K562 (cell line): ENCODE results near the gene TBC1D12. TPM values are rescaled to one million over a fixed set of nuclear protein-coding genes. Genes with fewer than 3 reads are reported as not detected.
A peak's percentile ranks its signal among the peaks of the same experiment; 100 is the strongest.

Source experiments
- ATAC-seq: fragments of 200-7000 bp; cut with Tn5 transposase; 3 replicates; pipeline ENCODE4 v1.9.1; 2020; ENCODE audit warnings: moderate library complexity
- BruUV-seq: library from RNA; stranded (reverse); fragments of 400-500 nt; replicated peaks from 2 replicates; lab custom pipeline; 2021; lab: Mats Ljungman, UMichigan
- CTCF ChIA-PET: fragments of 300-600 bp; formaldehyde crosslinking; extraction: SDS; loops from one replicate; lab custom pipeline; 2021; ENCODE audit warnings: low intra/inter-chr PET ratio; lab: Yijun Ruan, JAX
- POLR2A ChIA-PET: fragments of 300-600, 350-650 bp; sonication (Branson Sonifier 250); formaldehyde crosslinking; extraction: SDS; loops from one replicate; lab custom pipeline; 2021; ENCODE audit warnings: antibody characterized with exemption, inconsistent platforms; lab: Yijun Ruan, JAX
- DNase-seq, 4 experiments: peaks; one replicate each; pipeline versions ENCODE4 v3.0.0 to v3.0.0-alpha.2; 2011 to 2018; ENCODE audit warnings: low spot score in 3 of 4, mixed read lengths in 3 of 4; ENCODE audit errors: extremely low read depth in 1 of 4
- FAIRE-seq: peaks from 2 replicates; lab custom pipeline; 2011; peaks lifted over from hg19 to GRCh38; lab: Jason Lieb, UNC
- H2AFZ ChIP-seq: 2 replicates; pipeline ENCODE4 v1.6.0; 2011; ENCODE audit warnings: low read depth, low read length, control low read depth, inconsistent platforms
- H3K27ac ChIP-seq: fragments of 200-600 bp; 3 replicates; pipeline ENCODE4 v1.8.0; 2011; ENCODE audit warnings: low read depth, mild to moderate bottlenecking, control low read depth, inconsistent platforms, low read length, moderate library complexity, mixed read lengths; ENCODE audit errors: extremely low read depth
- H3K27me3 ChIP-seq, 2 experiments: fragments of 300-600 bp in 1 of 2; 2 replicates in 1 of 2; 3 replicates in 1 of 2; pipeline versions ENCODE4 v1.6.0 to v1.8.0; 2011; ENCODE audit warnings: inconsistent platforms in 2 of 2, low read length in 2 of 2, mild to moderate bottlenecking in 1 of 2, mixed read lengths in 1 of 2, moderate library complexity in 1 of 2; ENCODE audit not compliant: control insufficient read depth in 2 of 2, insufficient read depth in 2 of 2
- H3K36me3 ChIP-seq: fragments of 300-600 bp; 3 replicates; pipeline ENCODE4 v1.8.0; 2011; ENCODE audit warnings: mild to moderate bottlenecking, low read length, inconsistent platforms; ENCODE audit not compliant: control insufficient read depth, insufficient read depth
- H3K4me1 ChIP-seq, 2 experiments: fragments of 200-600 bp in 1 of 2; replicated peaks in 1 of 2; 2 replicates in 1 of 2; 3 replicates in 1 of 2; pipeline versions ENCODE4 v1.5.1 to v1.8.0; 2011; ENCODE audit warnings: inconsistent platforms in 2 of 2, low read length in 2 of 2, mild to moderate bottlenecking in 1 of 2, mixed read lengths in 1 of 2, moderate library complexity in 1 of 2; ENCODE audit not compliant: control insufficient read depth in 2 of 2, insufficient read depth in 2 of 2
- H3K4me2 ChIP-seq: 2 replicates; pipeline ENCODE4 v1.6.1; 2011; ENCODE audit warnings: low read length, control low read depth, inconsistent platforms, mixed read lengths; ENCODE audit not compliant: insufficient read depth
- H3K4me3 ChIP-seq: fragments of 200-600 bp; sonication (generic), shearing (Covaris generic); 2 replicates; pipeline ENCODE4 v1.5.1; 2016; ENCODE audit warnings: control low read depth, inconsistent platforms
- H3K79me2 ChIP-seq: fragments of 200-600 bp; 3 replicates; pipeline ENCODE4 v1.8.0; 2011; ENCODE audit warnings: low read length, inconsistent platforms; ENCODE audit not compliant: control insufficient read depth, insufficient read depth
- H3K9ac ChIP-seq, 2 experiments: 2 replicates each; pipeline versions ENCODE4 v1.6.0 to v1.6.1; 2011; ENCODE audit warnings: low read depth in 2 of 2, low read length in 2 of 2, control low read depth in 1 of 2, inconsistent platforms in 1 of 2, mild to moderate bottlenecking in 1 of 2, mixed read lengths in 1 of 2; ENCODE audit not compliant: insufficient read depth in 1 of 2
- H3K9me1 ChIP-seq: one replicate; pipeline ENCODE4 v1.6.0; 2011; ENCODE audit warnings: inconsistent platforms, mild to moderate bottlenecking, low read length, moderate library complexity; ENCODE audit not compliant: control insufficient read depth, insufficient read depth
- H3K9me3 ChIP-seq: replicated peaks from 2 replicates; pipeline ENCODE4 v1.5.1; 2011; ENCODE audit warnings: low read depth, low read length, inconsistent platforms; ENCODE audit not compliant: control insufficient read depth, insufficient read depth
- H4K20me1 ChIP-seq: replicated peaks from 2 replicates; pipeline ENCODE4 v1.6.1; 2011; ENCODE audit warnings: low read length, inconsistent platforms, mixed read lengths; ENCODE audit not compliant: control insufficient read depth, insufficient read depth
- GABPB1 ChIP-seq: sonication (generic); formaldehyde crosslinking; IDR thresholded peaks from 2 replicates; pipeline ENCODE4 v1.8.0; 2022; ENCODE audit warnings: mild to moderate bottlenecking, missing genetic modification reagents
- MBD2 ChIP-seq: sonication (generic); IDR thresholded peaks from 2 replicates; pipeline ENCODE4 v1.6.1; 2016; ENCODE audit warnings: low read depth, borderline replicate concordance
- MCM2 ChIP-seq: fragments of 450-650 bp; IDR thresholded peaks from 2 replicates; pipeline ENCODE4 v1.6.1; 2017; ENCODE audit warnings: low read depth, mild to moderate bottlenecking
- MCM5 ChIP-seq: fragments of 450-650 bp; IDR thresholded peaks from 2 replicates; pipeline ENCODE4 v1.6.1; 2016; ENCODE audit warnings: low read depth
- NCOA2 ChIP-seq, 2 experiments: fragments of 450-650 bp; IDR thresholded peaks; 2 replicates each; pipeline ENCODE4 v1.6.1; 2018; ENCODE audit warnings: mild to moderate bottlenecking in 2 of 2, moderate library complexity in 1 of 2; ENCODE audit not compliant: partially characterized antibody in 2 of 2
- PCBP2 ChIP-seq: fragments of 200-400 bp; formaldehyde crosslinking; IDR thresholded peaks from 2 replicates; pipeline ENCODE4 v1.6.1; 2018; ENCODE audit warnings: low read length, low read depth, mild to moderate bottlenecking, moderate library complexity; ENCODE audit not compliant: poor library complexity, severe bottlenecking
- RAD21 ChIP-seq, 2 experiments: fragments of 250-450 bp in 1 of 2; fragments of 450-650 bp in 1 of 2; sonication (Bioruptor Pico) in 1 of 2; formaldehyde crosslinking in 1 of 2; IDR thresholded peaks in 1 of 2; conservative IDR thresholded peaks in 1 of 2; 2 replicates each; pipeline versions ENCODE4 v1.4.0 to v1.8.0; 2020 to 2022; ENCODE audit warnings: mild to moderate bottlenecking in 2 of 2, moderate library complexity in 1 of 2
- ZC3H11A ChIP-seq: IDR thresholded peaks from 2 replicates; pipeline ENCODE4 v1.6.1; 2012; ENCODE audit warnings: low read depth, low read length, improper control_type of control experiment
- ZKSCAN8 ChIP-seq: fragments of 200-800 bp; sonication (Bioruptor generic); IDR thresholded peaks from 2 replicates; pipeline ENCODE4 v1.6.1; 2016; ENCODE audit warnings: missing genetic modification characterization, missing compliant biosample characterization
- ZNF124 ChIP-seq: sonication (generic); formaldehyde crosslinking; IDR thresholded peaks from 2 replicates; pipeline ENCODE4 v1.8.1; 2022; ENCODE audit warnings: missing genetic modification reagents
- ZNF507 ChIP-seq: conservative IDR thresholded peaks from 2 replicates; pipeline ENCODE4 v1.6.1; 2017; ENCODE audit warnings: missing genetic modification characterization, missing compliant biosample characterization
- ZNF57 ChIP-seq: fragments of 450-650 bp; formaldehyde crosslinking; IDR thresholded peaks from 2 replicates; pipeline ENCODE4 v1.4.0; 2020; ENCODE audit warnings: mild to moderate bottlenecking, moderate library complexity
- WGBS: fragments of 100-300 bp; shearing (Covaris generic); methylation state at CpG from one replicate; pipeline ENCODE4 v1.1.6; 2016; ENCODE audit warnings: low coverage, mixed read lengths; ENCODE audit not compliant: insufficient coverage; ENCODE audit errors: missing lambda C conversion rate; 5-methylcytosine and 5-hydroxymethylcytosine counted together
- in situ Hi-C: fragments of 300-500 bp; cut with MboI; formaldehyde crosslinking; loops from 4 replicates; pipeline ENCODE4 v1.15.0; 2018; ENCODE audit warnings: inconsistent platforms, mixed read lengths
- intact Hi-C: fragments of 100-400 bp; cut with micrococcal nuclease; formaldehyde crosslinking; loops from 2 replicates; pipeline ENCODE4 v1.14.2; 2022
- polyA plus RNA-seq, 8 experiments: library from polyadenylated mRNA; depleted of rRNA in 4 of 8; stranded (reverse) in 5 of 8; unstranded in 3 of 8; fragments of >200 nt; fragmentation: Nextera tagmentation in 2 of 8; fragmentation: Illumina TruSeq in 1 of 8; extraction: Ambion mirVana in 2 of 8; extraction: Trizol in 1 of 8; gene quantifications; 2 replicates each; pipeline versions ENCODE4 v1.2.1 to v1.2.3, GENCODE V29; 2011 to 2014; ENCODE audit warnings: inconsistent platforms in 1 of 8, missing spikeins in 1 of 8
- total RNA-seq, 7 experiments: library from RNA; depleted of rRNA in 6 of 7; stranded (reverse); fragments of >200 nt in 6 of 7; fragmentation: Illumina TruSeq in 2 of 7; extraction: Trizol in 2 of 7; gene quantifications; 2 replicates each; pipeline versions ENCODE4 v1.2.1 to v1.2.3, GENCODE V29; 2011 to 2021; ENCODE audit warnings: low replicate concordance in 1 of 7
- TF ChIP-seq, protein P1 (sequence below): IDR thresholded peaks from 2 replicates; pipeline ENCODE4 v1.6.1; 2014; ENCODE audit warnings: antibody characterized with exemption
- TF ChIP-seq, protein P2 (sequence below): fragments of 250-450 bp; sonication (Bioruptor Pico); IDR thresholded peaks from 2 replicates; pipeline ENCODE4 v1.5.0; 2021

TBC1D12 gene
- total and polyA plus RNA-seq, 9 of the 15 experiments (the other 6 are each of a cell fraction or from before 2014, with no cell fraction given): 2.1 to 6.7 (median 3.9) TPM

DNA sequence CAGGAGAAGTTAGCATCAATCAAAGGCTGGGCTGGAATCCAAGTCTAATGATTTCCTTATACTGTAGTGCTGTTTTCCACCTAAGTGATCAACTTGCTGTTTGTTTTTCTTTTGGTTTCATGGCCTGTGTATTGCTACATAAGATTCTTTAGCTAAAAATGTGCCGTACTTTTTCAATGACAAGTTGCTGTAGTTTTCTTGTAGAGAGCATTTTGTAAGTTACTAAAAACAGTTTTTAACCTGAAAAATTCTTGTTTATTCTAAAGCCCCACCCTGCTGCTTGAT lies 144.5 kb downstream of the TBC1D12 start:
- in situ Hi-C loops (no loop called here), intact Hi-C loops (no loop called here)
- Histone ChIP-seq H3K36me3 (peaks cover 21% of the 10 kb centered on the region; the same call in 1 of the 3 replicates), H3K9me3 (no peaks in the 10 kb centered on the region), H3K4me2 (peak overlapping the region; percentile 98), H3K27ac (no peak overlapping the region), H3K79me2 (peaks cover 35% of the 10 kb centered on the region), H3K4me1 (peaks cover 6 to 10% of the 10 kb centered on the region in 2 experiments; a peak in 4 of 5 replicates), H3K9ac (peak overlapping the region in 1 of 2 experiments; percentile 90; a peak in 2 of 4 replicates), H2AFZ (no peak overlapping the region), H3K4me3 (peak overlapping the region; percentile 93), H3K27me3 (no peaks in the 10 kb centered on the region), H4K20me1 (no peaks in the 10 kb centered on the region), H3K9me1 (no peaks in the 10 kb centered on the region)
- POLR2A ChIA-PET: no interaction called here
- no peak for TF ChIP-seq ZNF507 (tag)
- 13% methylated on average over 1 of the region's 1 CpG for WGBS
- CTCF ChIA-PET: no interaction called here
- FAIRE-seq (no peak), ATAC-seq (no peak), DNase-seq (peak in 2 of 4 experiments; percentile 10 to 13)
- no TSS peak for BruUV-seq

DNA sequence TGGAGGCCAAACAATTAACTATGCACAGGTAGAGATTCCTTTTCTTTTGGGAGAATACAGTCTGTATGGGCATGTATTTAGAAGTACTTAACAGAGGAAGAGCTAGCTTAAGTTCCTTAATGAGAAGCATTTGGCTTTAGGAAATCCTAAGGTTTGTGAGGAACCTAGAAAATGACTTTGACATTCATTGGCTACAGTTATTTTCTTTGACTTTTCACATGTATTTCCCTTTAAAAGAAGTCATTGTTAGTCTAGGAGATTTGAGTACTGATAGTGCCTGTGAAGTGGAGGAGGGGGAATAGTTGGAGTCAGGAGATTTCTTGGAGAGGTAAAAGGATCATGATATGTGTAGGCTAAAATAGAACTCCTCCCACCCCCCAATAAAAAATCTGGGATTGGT lies 146.9 kb downstream of the TBC1D12 start:
- Histone ChIP-seq H3K27ac (no peak overlapping the region), H3K9ac (no peak overlapping the region), H3K4me3 (no peak overlapping the region), H3K36me3 (peaks cover 37% of the 10 kb centered on the region; the same call in 2 of the 3 replicates), H3K9me1 (no peaks in the 10 kb centered on the region), H4K20me1 (no peaks in the 10 kb centered on the region), H3K4me2 (no peak overlapping the region), H3K4me1 (peaks cover 5 to 8% of the 10 kb centered on the region in 2 experiments; a peak in 4 of 5 replicates), H3K9me3 (no peaks in the 10 kb centered on the region), H2AFZ (no peak overlapping the region), H3K27me3 (no peaks in the 10 kb centered on the region), H3K79me2 (peaks cover 35% of the 10 kb centered on the region)
- ChIA-PET CTCF (no interaction called here), POLR2A (no interaction called here)
- FAIRE-seq (no peak), DNase-seq (no peak), ATAC-seq (no peak)
- in situ Hi-C loops (no loop called here), intact Hi-C loops (no loop called here)
- TF ChIP-seq MCM5 (no peak), MBD2 (no peak), ZNF57 (no peak), PCBP2 (no peak), MCM2 (no peak), GABPB1 (no peak), NCOA2 (IDR thresholded peaks at IDR 0.05; ENCODE audit: partially characterized antibody in 2 of 2) (no peak), ZNF124 (no peak), ZC3H11A (no peak), RAD21 (CRISPR knock-in tag; conservative IDR thresholded peaks at IDR 0.05 in 1 of 2, IDR thresholded peaks at IDR 0.05 in 1 of 2) (no peak), ZKSCAN8 (CRISPR knock-in tag) (no peak)
- TF ChIP-seq, protein P1, sequence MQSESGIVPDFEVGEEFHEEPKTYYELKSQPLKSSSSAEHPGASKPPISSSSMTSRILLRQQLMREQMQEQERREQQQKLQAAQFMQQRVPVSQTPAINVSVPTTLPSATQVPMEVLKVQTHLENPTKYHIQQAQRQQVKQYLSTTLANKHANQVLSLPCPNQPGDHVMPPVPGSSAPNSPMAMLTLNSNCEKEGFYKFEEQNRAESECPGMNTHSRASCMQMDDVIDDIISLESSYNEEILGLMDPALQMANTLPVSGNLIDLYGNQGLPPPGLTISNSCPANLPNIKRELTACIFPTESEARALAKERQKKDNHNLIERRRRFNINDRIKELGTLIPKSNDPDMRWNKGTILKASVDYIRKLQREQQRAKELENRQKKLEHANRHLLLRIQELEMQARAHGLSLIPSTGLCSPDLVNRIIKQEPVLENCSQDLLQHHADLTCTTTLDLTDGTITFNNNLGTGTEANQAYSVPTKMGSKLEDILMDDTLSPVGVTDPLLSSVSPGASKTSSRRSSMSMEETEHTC: no peak
- TF ChIP-seq, protein P2, sequence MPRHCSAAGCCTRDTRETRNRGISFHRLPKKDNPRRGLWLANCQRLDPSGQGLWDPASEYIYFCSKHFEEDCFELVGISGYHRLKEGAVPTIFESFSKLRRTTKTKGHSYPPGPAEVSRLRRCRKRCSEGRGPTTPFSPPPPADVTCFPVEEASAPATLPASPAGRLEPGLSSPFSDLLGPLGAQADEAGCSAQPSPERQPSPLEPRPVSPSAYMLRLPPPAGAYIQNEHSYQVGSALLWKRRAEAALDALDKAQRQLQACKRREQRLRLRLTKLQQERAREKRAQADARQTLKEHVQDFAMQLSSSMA: no peak
- no TSS peak for BruUV-seq
